BE2C (cell line): ENCODE measurements around the gene CADM1.
A peak's percentile ranks its signal among the peaks of the same experiment; 100 is the strongest.

ENCODE experiments used
- DNase-seq: peaks from one replicate; pipeline ENCODE4 v3.0.0-alpha.2; 2020
- H3K27me3 ChIP-seq: fragments of 250-450 bp; sonication (Bioruptor Pico); 2 replicates; pipeline ENCODE4 v1.5.1; 2020; ENCODE audit warnings: mild to moderate bottlenecking
- H3K36me3 ChIP-seq: fragments of 250-450 bp; sonication (Bioruptor Pico); 2 replicates; pipeline ENCODE4 v1.5.1; 2020; ENCODE audit warnings: mild to moderate bottlenecking
- H3K4me1 ChIP-seq: fragments of 250-450 bp; sonication (Bioruptor Pico); 2 replicates; pipeline ENCODE4 v1.5.1; 2020
- H3K4me3 ChIP-seq: 2 replicates; pipeline ENCODE4 v1.5.1; 2011; ENCODE audit warnings: low read depth, low read length
- H3K9me3 ChIP-seq: fragments of 250-450 bp; sonication (Bioruptor Pico); 2 replicates; pipeline ENCODE4 v1.5.1; 2020
- CTCF ChIP-seq: IDR thresholded peaks from 2 replicates; pipeline ENCODE4 v1.5.1; 2012; ENCODE audit warnings: mild to moderate bottlenecking, low read depth, low read length

The CADM1 gene

DNA sequence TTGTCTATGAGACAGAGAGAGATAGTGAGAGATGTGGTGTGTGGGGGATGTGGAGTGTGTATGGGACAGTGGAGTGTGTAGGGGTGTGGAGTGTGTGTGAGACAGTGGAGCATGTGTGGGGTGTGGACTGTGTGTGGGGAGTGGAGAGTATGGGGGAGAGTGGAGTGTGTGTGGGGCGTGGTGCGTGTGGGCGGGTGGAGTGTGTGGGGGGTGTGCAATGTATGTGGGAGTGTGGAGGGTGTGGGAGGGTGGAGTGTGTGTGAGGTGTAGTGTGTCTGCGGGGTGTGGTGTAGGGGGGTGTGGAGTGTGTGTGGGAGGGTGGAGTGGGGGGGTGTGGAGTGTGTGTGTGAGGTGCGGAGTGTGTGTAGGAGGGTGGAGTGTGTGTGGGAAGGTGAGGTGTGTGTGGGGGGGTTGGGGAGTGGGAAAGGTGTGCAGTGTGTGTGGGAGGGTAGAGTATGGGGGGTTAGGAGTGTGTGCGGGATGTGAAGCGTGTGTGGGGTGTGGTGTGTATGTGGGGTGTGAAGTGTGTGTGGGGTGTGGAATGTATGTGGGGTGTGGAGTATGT is 356.9 kb downstream of the CADM1 start:
- no peak for DNase-seq
- TF ChIP-seq CTCF, result no peak
- no peaks in the 10 kb centered on the region for H3K36me3 ChIP-seq
- no peaks in the 10 kb centered on the region for H3K27me3 ChIP-seq
- H3K9me3 ChIP-seq, result peaks cover 5% of the 10 kb centered on the region; the same call in 1 of the 2 replicates
- no peak overlapping the region for H3K4me3 ChIP-seq
- peaks cover 18% of the 10 kb centered on the region for H3K4me1 ChIP-seq

DNA sequence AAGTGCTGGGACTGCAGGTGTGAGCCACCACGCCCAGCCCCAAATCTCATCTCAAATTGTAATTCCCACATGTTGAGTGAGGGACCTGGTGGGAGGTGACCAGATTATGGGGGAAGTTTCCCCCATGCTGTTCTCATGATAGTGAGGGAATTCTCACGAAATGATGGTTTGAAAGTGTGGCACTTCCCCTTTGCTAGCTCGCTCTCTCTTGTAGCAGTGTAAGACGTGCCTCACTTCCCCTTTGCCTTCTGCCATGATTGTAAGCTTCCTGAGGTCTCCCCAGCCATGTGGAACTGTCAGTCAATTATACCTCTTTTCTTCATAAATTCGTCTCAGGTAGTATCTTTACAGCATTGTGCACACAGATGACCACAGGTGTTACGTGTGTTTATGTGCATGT is 357.8 kb downstream of the CADM1 start:
- Histone ChIP-seq H3K4me3 (no peak overlapping the region), H3K4me1 (peaks cover 24% of the 10 kb centered on the region), H3K27me3 (no peaks in the 10 kb centered on the region), H3K36me3 (no peaks in the 10 kb centered on the region), H3K9me3 (peaks cover 5% of the 10 kb centered on the region; the same call in 1 of the 2 replicates)
- TF ChIP-seq CTCF, result no peak
- DNase-seq, result no peak

DNA sequence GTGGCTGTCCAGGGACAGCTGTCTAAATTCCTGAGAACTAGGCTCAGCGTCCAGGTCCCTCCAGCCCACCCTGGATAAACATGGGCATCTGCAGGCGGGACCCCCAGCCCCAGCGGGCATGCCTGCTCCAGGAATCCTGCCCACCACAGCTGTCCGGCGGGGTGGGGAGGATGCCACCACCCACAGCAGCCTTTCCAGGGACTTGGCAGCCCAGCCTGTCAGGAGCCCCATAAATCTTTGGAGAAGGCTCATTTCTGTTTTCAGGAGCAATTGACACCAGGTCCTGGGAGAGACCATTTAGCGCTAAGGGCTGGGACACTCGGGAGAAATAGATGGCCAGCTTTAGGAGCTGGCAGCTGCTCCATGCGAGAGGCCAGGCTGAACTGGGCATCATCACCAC is 358.9 kb downstream of the CADM1 start:
- DNase-seq, result no peak
- Histone ChIP-seq H3K36me3 (no peaks in the 10 kb centered on the region), H3K27me3 (no peaks in the 10 kb centered on the region), H3K4me1 (peaks cover 35% of the 10 kb centered on the region), H3K4me3 (no peak overlapping the region), H3K9me3 (peaks cover 5% of the 10 kb centered on the region; the same call in 1 of the 2 replicates)
- TF ChIP-seq CTCF, result no peak

DNA sequence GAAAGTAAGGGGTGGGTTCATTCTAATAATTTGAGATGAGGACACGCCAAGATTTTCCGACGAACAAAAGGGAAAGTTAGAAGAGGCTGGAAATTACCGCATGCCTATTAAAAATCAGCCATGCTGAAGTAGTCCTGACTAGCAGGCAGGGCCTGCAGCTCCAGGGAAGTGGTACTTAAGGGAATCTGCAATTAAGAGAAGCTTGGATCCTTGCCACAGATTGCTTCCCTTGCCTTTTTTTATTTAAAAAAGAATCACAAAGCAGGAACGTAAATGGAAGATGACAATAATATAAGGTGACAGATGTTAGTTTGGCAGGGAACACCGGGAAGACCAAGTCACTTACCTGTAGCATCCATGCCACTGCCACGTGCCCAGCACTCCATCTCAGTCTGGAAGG is 359.3 kb downstream of the CADM1 start:
- Histone ChIP-seq H3K9me3 (peaks cover 5% of the 10 kb centered on the region; the same call in 1 of the 2 replicates), H3K4me3 (no peak overlapping the region), H3K27me3 (no peaks in the 10 kb centered on the region), H3K4me1 (peaks cover 39% of the 10 kb centered on the region), H3K36me3 (no peaks in the 10 kb centered on the region)
- no peak for TF ChIP-seq CTCF
- no peak for DNase-seq

- no peak for DNase-seq
- H3K27me3 ChIP-seq, result no peaks in the 10 kb centered on the region
- TF ChIP-seq CTCF, result peak; percentile 13; the same call in 1 of the 2 replicates
- H3K4me1 ChIP-seq, result peaks cover 46% of the 10 kb centered on the region
- no peak overlapping the region for H3K4me3 ChIP-seq
- no peaks in the 10 kb centered on the region for H3K36me3 ChIP-seq
- peaks cover 5% of the 10 kb centered on the region; the same call in 1 of the 2 replicates for H3K9me3 ChIP-seq
Observed at GRCh38 chr11:115144014-115144413, 360.2 kb downstream of the CADM1 start.

DNA sequence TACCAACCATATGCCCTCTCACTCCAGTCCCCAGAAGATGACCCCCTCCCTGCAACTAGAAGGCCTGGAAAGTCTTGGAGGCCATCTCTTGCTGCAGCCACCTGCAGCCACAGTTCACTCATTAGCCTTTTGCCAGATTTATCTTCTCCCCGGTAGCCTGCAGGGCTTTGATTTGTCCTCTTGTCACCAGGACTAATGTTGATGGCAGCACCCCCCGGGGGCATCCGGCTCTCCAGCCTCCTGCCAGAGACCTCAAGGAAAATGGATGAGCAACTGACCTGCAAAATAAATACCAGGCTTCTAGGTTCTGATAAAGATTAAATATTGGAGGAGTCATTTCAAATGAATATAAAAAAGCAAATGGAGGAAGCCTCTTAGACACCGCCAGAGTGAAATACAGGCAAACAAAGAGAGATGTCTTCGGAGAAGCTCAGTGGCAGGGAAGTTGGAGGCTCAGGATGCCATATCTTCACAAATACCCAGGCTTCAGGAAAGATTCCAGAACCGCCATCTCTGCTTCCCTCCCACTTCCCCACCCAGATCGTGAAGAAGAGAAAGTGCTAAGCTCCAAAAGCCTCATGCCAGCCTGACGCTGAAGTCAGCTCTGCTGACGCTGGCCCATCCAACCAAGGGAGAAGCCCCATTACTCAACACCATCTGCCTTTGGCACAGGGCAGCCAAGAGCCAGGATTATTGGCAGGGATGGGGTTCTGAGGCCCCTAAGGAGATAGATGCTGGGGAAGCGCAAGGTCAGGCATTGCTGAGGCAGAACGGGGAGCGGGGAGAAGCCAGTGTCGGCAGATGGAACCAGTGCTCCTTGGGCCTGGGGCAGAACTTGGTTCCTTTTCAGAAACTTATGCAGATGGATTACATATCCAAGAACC is 362.7 kb downstream of the CADM1 start:
- Histone ChIP-seq H3K4me1 (peaks cover 46% of the 10 kb centered on the region), H3K4me3 (no peak overlapping the region), H3K27me3 (no peaks in the 10 kb centered on the region), H3K9me3 (peaks cover 5% of the 10 kb centered on the region; the same call in 1 of the 2 replicates), H3K36me3 (no peaks in the 10 kb centered on the region)
- DNase-seq, result peak; percentile 76
- no peak for TF ChIP-seq CTCF
